GM23338 (cell line): ENCODE measurements around the gene RELN. TPM values are rescaled to one million over a fixed set of nuclear protein-coding genes. Genes with fewer than 3 reads are reported as not detected.
A peak's percentile ranks its signal among the peaks of the same experiment; 100 is the strongest.

Experiments
- ATAC-seq: fragments of 200-7000 bp; cut with Tn5 transposase; 3 replicates; pipeline ENCODE4 v1.9.1; 2020
- DNase-seq: peaks from one replicate; pipeline ENCODE4 v3.0.0-alpha.2; 2015; ENCODE audit warnings: low spot score
- H2AFZ ChIP-seq: fragments of 200-600 bp; sonication (generic); 2 replicates; pipeline ENCODE4 v1.8.0; 2016; ENCODE audit warnings: antibody characterized with exemption, mild to moderate bottlenecking, moderate library complexity
- H3F3A ChIP-seq: fragments of 200-600 bp; sonication (generic); replicated peaks from 2 replicates; pipeline ENCODE4 v1.8.0; 2017; ENCODE audit warnings: antibody characterized with exemption, mixed run types, low read depth
- H3K27ac ChIP-seq: fragments of 200-600 bp; sonication (generic); 2 replicates; pipeline ENCODE4 v1.6.1; 2016; ENCODE audit warnings: low read depth
- H3K27me3 ChIP-seq: fragments of 200-600 bp; sonication (generic); 2 replicates; pipeline ENCODE4 v1.8.0; 2016; ENCODE audit warnings: mild to moderate bottlenecking, mixed run types, moderate library complexity; ENCODE audit not compliant: insufficient read depth
- H3K36me3 ChIP-seq: fragments of 200-600 bp; sonication (generic); 2 replicates; pipeline ENCODE4 v1.8.0; 2016; ENCODE audit warnings: mild to moderate bottlenecking; ENCODE audit not compliant: insufficient read depth
- H3K4me1 ChIP-seq: fragments of 200-600 bp; sonication (generic); 2 replicates; pipeline ENCODE4 v1.8.0; 2016; ENCODE audit warnings: mild to moderate bottlenecking, moderate library complexity; ENCODE audit not compliant: insufficient read depth
- H3K4me2 ChIP-seq: fragments of 200-600 bp; sonication (generic); 2 replicates; pipeline ENCODE4 v1.7.1; 2017; ENCODE audit warnings: mixed run types
- H3K4me3 ChIP-seq: fragments of 200-600 bp; sonication (generic); 2 replicates; pipeline ENCODE4 v1.6.1; 2016; ENCODE audit warnings: mixed run types
- H3K79me2 ChIP-seq: fragments of 200-600 bp; sonication (generic); replicated peaks from 2 replicates; pipeline ENCODE4 v1.8.0; 2017; ENCODE audit warnings: mild to moderate bottlenecking; ENCODE audit not compliant: insufficient read depth
- H3K9me2 ChIP-seq: fragments of 200-600 bp; sonication (generic); 2 replicates; pipeline ENCODE4 v1.8.0; 2017; ENCODE audit not compliant: insufficient read depth
- H4K20me1 ChIP-seq: fragments of 200-600 bp; sonication (generic); replicated peaks from 2 replicates; pipeline ENCODE4 v1.8.0; 2017; ENCODE audit warnings: mild to moderate bottlenecking; ENCODE audit not compliant: insufficient read depth
- H3K27ac Mint-ChIP-seq: 2 replicates; pipeline ENCODE4 v1.8.0; 2020; ENCODE audit warnings: inconsistent platforms, mild to moderate bottlenecking, moderate library complexity, mixed read lengths
- H3K27me3 Mint-ChIP-seq: 3 replicates; pipeline ENCODE4 v1.8.0; 2022; ENCODE audit warnings: low read depth, mild to moderate bottlenecking, moderate library complexity, mixed read lengths, inconsistent platforms; ENCODE audit not compliant: insufficient read depth, poor library complexity
- H3K36me3 Mint-ChIP-seq: 3 replicates; pipeline ENCODE4 v1.8.0; 2021; ENCODE audit warnings: low read depth, mild to moderate bottlenecking, inconsistent platforms, moderate library complexity, mixed read lengths
- H3K4me1 Mint-ChIP-seq: 3 replicates; pipeline ENCODE4 v1.8.0; 2020; ENCODE audit warnings: mild to moderate bottlenecking, inconsistent platforms, mixed read lengths
- H3K4me3 Mint-ChIP-seq: 3 replicates; pipeline ENCODE4 v1.8.0; 2021; ENCODE audit warnings: moderate library complexity, mild to moderate bottlenecking, inconsistent platforms, mixed read lengths
- H3K9me3 Mint-ChIP-seq: 3 replicates; pipeline ENCODE4 v1.8.0; 2020; ENCODE audit warnings: moderate library complexity, mild to moderate bottlenecking, inconsistent platforms, mixed read lengths
- CTCF ChIP-seq, 2 experiments: fragments of 200-600 bp in 1 of 2; sonication (generic) in 1 of 2; conservative IDR thresholded peaks; 2 replicates each; pipeline versions ENCODE4 v1.5.1 to v1.6.1; 2016 to 2017; ENCODE audit warnings: antibody characterized with exemption in 2 of 2, low read depth in 2 of 2, mild to moderate bottlenecking in 2 of 2, moderate library complexity in 1 of 2
- EZH2 ChIP-seq: fragments of 200-600 bp; sonication (generic); IDR thresholded peaks from one replicate; pipeline ENCODE4 v1.8.0; 2017; ENCODE audit warnings: antibody characterized with exemption, mild to moderate bottlenecking, low read depth; ENCODE audit not compliant: unreplicated experiment
- EZH2phosphoT487 ChIP-seq: fragments of 200-600 bp; sonication (generic); IDR thresholded peaks from one replicate; pipeline ENCODE4 v1.8.1; 2018; ENCODE audit warnings: antibody characterized with exemption; ENCODE audit not compliant: unreplicated experiment
- JUNB ChIP-seq: IDR thresholded peaks from one replicate; pipeline ENCODE4 v1.6.1; 2016; ENCODE audit warnings: antibody characterized with exemption; ENCODE audit not compliant: unreplicated experiment
- ZNF114 ChIP-seq: fragments of 250-450 bp; sonication (Bioruptor Pico); IDR thresholded peaks from 2 replicates; pipeline ENCODE4 v1.5.0; 2020; ENCODE audit warnings: mild to moderate bottlenecking, moderate library complexity
- ZNF331 ChIP-seq: fragments of 250-450 bp; sonication (Bioruptor Pico); IDR thresholded peaks from 2 replicates; pipeline ENCODE4 v1.5.0; 2020; ENCODE audit warnings: low read depth, mild to moderate bottlenecking, moderate library complexity
- polyA plus RNA-seq: library from polyadenylated mRNA; unstranded; fragments of >200 nt; fragmentation: Nextera tagmentation; extraction: Ambion mirVana; gene quantifications from 2 replicates; pipeline ENCODE4 v1.2.1, GENCODE V29; 2016
- total RNA-seq: library from RNA; depleted of rRNA; stranded (reverse); fragments of >200 nt; shearing (Covaris generic); gene quantifications from 2 replicates; pipeline ENCODE4 v1.2.3, GENCODE V29; 2014
- TF ChIP-seq, protein P1 (sequence below): fragments of 250-450 bp; sonication (Bioruptor Pico); IDR thresholded peaks from 2 replicates; pipeline ENCODE4 v1.5.0; 2020; ENCODE audit warnings: mild to moderate bottlenecking, moderate library complexity
- TF ChIP-seq, protein P2 (sequence below): IDR thresholded peaks from 2 replicates; pipeline ENCODE4 v1.6.1; 2016; ENCODE audit warnings: antibody characterized with exemption

RELN gene
- total and polyA plus RNA-seq, 2 experiments from 2014 or later, result 0.10 to 0.76 TPM

- TF ChIP-seq, protein P1, sequence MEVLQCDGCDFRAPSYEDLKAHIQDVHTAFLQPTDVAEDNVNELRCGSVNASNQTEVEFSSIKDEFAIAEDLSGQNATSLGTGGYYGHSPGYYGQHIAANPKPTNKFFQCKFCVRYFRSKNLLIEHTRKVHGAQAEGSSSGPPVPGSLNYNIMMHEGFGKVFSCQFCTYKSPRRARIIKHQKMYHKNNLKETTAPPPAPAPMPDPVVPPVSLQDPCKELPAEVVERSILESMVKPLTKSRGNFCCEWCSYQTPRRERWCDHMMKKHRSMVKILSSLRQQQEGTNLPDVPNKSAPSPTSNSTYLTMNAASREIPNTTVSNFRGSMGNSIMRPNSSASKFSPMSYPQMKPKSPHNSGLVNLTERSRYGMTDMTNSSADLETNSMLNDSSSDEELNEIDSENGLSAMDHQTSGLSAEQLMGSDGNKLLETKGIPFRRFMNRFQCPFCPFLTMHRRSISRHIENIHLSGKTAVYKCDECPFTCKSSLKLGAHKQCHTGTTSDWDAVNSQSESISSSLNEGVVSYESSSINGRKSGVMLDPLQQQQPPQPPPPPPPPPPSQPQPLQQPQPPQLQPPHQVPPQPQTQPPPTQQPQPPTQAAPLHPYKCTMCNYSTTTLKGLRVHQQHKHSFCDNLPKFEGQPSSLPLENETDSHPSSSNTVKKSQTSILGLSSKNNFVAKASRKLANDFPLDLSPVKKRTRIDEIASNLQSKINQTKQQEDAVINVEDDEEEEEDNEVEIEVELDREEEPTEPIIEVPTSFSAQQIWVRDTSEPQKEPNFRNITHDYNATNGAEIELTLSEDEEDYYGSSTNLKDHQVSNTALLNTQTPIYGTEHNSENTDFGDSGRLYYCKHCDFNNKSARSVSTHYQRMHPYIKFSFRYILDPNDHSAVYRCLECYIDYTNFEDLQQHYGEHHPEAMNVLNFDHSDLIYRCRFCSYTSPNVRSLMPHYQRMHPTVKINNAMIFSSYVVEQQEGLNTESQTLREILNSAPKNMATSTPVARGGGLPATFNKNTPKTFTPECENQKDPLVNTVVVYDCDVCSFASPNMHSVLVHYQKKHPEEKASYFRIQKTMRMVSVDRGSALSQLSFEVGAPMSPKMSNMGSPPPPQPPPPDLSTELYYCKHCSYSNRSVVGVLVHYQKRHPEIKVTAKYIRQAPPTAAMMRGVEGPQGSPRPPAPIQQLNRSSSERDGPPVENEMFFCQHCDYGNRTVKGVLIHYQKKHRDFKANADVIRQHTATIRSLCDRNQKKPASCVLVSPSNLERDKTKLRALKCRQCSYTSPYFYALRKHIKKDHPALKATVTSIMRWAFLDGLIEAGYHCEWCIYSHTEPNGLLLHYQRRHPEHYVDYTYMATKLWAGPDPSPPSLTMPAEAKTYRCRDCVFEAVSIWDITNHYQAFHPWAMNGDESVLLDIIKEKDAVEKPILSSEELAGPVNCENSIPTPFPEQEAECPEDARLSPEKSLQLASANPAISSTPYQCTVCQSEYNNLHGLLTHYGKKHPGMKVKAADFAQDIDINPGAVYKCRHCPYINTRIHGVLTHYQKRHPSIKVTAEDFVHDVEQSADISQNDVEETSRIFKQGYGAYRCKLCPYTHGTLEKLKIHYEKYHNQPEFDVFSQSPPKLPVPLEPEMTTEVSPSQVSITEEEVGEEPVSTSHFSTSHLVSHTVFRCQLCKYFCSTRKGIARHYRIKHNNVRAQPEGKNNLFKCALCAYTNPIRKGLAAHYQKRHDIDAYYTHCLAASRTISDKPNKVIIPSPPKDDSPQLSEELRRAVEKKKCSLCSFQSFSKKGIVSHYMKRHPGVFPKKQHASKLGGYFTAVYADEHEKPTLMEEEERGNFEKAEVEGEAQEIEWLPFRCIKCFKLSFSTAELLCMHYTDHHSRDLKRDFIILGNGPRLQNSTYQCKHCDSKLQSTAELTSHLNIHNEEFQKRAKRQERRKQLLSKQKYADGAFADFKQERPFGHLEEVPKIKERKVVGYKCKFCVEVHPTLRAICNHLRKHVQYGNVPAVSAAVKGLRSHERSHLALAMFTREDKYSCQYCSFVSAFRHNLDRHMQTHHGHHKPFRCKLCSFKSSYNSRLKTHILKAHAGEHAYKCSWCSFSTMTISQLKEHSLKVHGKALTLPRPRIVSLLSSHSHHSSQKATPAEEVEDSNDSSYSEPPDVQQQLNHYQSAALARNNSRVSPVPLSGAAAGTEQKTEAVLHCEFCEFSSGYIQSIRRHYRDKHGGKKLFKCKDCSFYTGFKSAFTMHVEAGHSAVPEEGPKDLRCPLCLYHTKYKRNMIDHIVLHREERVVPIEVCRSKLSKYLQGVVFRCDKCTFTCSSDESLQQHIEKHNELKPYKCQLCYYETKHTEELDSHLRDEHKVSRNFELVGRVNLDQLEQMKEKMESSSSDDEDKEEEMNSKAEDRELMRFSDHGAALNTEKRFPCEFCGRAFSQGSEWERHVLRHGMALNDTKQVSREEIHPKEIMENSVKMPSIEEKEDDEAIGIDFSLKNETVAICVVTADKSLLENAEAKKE (CRISPR knock-in tag), result no peak
- TF ChIP-seq CTCF (conservative IDR thresholded peaks at IDR 0.05; ENCODE audit: low read depth in 2 of 2), result no peak
Measured at GRCh38 chr7:103622274-103622673, 367.2 kb downstream of the RELN start (continued).

DNA sequence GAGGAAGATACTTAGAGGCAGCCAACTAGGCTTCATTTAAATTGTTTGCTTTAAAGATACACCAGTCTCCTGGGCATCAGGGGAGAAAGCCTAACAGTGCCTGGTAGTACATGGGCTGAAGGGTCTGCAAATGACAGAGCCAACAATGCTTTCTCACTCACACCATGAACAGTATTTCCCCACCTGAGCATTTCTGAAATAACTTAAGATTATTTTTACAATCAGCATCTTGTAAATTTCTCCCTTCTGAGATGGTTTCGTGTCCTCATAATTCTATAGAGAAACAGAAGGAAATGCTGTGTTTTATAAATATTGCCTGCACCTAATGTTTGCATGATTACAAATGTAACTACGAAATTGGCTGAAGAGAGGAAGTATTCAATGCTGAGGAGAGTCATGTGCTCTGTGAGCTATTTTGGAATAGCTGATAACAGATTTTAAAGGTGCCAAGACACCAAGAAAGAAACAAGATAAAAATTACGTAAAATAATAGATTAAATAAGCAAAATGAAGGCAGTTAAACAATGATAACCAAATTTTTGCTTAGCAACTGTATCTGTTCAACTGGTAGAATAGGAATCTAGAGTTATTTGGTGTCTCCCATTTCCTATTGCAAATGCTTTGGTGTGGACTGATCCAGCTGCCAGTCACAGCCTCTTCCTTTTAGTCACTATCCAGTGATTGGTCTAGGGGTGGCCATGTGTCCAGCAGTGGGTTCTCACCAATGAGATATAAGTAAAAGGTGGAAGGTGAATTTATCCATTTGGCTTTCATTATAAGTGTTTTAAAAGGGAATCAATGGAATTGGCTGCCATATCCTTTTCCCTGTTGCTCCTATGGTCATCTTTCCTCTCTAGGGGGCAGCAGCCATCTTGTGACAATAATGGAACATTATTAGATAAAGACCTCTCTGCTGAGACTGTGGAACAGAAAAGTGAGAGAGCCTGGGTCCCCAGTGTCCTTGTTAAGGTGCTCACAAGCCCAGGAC is 375.5 kb downstream of the RELN start:
- H2AFZ ChIP-seq, result 0 out of 2 replicates have a peak overlapping the region, but pooled peaks have one; percentile 19
- H3K36me3 Mint-ChIP-seq, result no peaks in the 10 kb centered on the region
- TF ChIP-seq EZH2, result no peak
- peak; percentile 50 to 65 for TF ChIP-seq CTCF (conservative IDR thresholded peaks at IDR 0.05; ENCODE audit: low read depth in 2 of 2)
- no peak for TF ChIP-seq EZH2phosphoT487
- TF ChIP-seq, protein P2, sequence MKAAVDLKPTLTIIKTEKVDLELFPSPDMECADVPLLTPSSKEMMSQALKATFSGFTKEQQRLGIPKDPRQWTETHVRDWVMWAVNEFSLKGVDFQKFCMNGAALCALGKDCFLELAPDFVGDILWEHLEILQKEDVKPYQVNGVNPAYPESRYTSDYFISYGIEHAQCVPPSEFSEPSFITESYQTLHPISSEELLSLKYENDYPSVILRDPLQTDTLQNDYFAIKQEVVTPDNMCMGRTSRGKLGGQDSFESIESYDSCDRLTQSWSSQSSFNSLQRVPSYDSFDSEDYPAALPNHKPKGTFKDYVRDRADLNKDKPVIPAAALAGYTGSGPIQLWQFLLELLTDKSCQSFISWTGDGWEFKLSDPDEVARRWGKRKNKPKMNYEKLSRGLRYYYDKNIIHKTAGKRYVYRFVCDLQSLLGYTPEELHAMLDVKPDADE, result no peak
- TF ChIP-seq JUNB, result no peak
- no peak for TF ChIP-seq ZNF114 (CRISPR knock-in tag)
- no peak for TF ChIP-seq ZNF331 (CRISPR knock-in tag)

More for the DNA sequence above, 375.5 kb downstream of the RELN start:
- H3K4me3 Mint-ChIP-seq, result no peak overlapping the region
- Histone ChIP-seq H3K4me3 (no peak overlapping the region), H3F3A (no peaks in the 10 kb centered on the region), H4K20me1 (no peaks in the 10 kb centered on the region), H3K9me2 (no peaks in the 10 kb centered on the region), H3K27me3 (no peaks in the 10 kb centered on the region), H3K79me2 (no peaks in the 10 kb centered on the region), H3K36me3 (no peaks in the 10 kb centered on the region), H3K4me2 (no peak overlapping the region), H3K27ac (no peak overlapping the region), H3K4me1 (no peaks in the 10 kb centered on the region)
- H3K4me1 Mint-ChIP-seq, result no peaks in the 10 kb centered on the region
- no peaks in the 10 kb centered on the region; the same call in 2 of the 3 replicates for H3K9me3 Mint-ChIP-seq
- H3K27ac Mint-ChIP-seq, result no peak overlapping the region
- peak; percentile 54 for DNase-seq
- H3K27me3 Mint-ChIP-seq, result no peaks in the 10 kb centered on the region
- peak; percentile 35; the same call in 2 of the 3 replicates for ATAC-seq
